ENCODE data around the gene AMELX. TPM values are rescaled to one million over a fixed set of nuclear protein-coding genes. Genes with fewer than 3 reads are reported as not detected.

Gene AMELX
- total RNA-seq, 1 experiment from 2014 or later, result not detected

GRCh38 chrX:11304829-11305228 is 11.6 kb downstream of the AMELX start:
- Histone ChIP-seq H3K4me1 (ENCODE audit: insufficient read depth, low read length, poor library complexity, severe bottlenecking) (no peaks in the 10 kb centered on the region), H3K27me3 (replicated peaks; ENCODE audit: insufficient read depth, low read depth, low read length, poor library complexity) (peaks cover 33% of the 10 kb centered on the region), H3K27ac (ENCODE audit: low read depth, low read length, poor library complexity, severe bottlenecking) (no peak overlapping the region), H3K9me3 (ENCODE audit: low read depth, low read length, poor library complexity, severe bottlenecking) (no peaks in the 10 kb centered on the region), H3K36me3 (ENCODE audit: insufficient read depth, low read length, poor library complexity, severe bottlenecking) (no peaks in the 10 kb centered on the region), H3K4me3 (ENCODE audit: low read depth, low read length, poor library complexity, severe bottlenecking) (no peak overlapping the region)
- no peak for DNase-seq (ENCODE audit: low spot score)
- no TSS peak for BruUV-seq (replicated peaks)
- ChIA-PET POLR2A (ENCODE audit: low non-redundant PET) (no interaction called here), CTCF (no interaction called here)
- intact Hi-C loops (cut with micrococcal nuclease; ENCODE audit: unreplicated experiment), result no loop called here
- no peak for TF ChIP-seq CTCF (conservative IDR thresholded peaks at IDR 0.05; ENCODE audit: low read depth, low read length)
- TF ChIP-seq EZH2 (IDR thresholded peaks at IDR 0.05; ENCODE audit: borderline replicate concordance, low read depth, low read length, poor library complexity, severe bottlenecking), result no peak

DNA sequence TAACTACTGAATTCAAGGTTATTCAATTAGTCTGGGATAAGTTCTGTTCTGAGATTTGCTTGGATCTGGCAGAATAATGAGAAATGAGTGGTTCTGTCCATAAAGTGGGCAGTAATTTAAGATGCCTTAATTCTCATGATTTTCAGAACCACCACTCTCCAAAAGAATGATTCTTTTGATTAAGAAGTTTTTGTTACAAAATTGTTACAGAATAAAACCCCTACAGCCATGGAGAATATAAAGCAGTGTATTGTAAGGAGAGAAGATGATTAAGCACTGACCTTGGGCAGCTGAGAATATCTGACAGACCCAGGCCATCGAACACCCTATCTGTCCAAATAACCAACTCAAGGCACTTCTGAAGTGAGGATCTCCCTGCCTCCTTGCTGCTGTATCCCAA is 12.4 kb downstream of the AMELX start:
- no peaks in the 10 kb centered on the region for H3K4me1 ChIP-seq (ENCODE audit: insufficient read depth, low read length, poor library complexity, severe bottlenecking)
- no peak for TF ChIP-seq CTCF (conservative IDR thresholded peaks at IDR 0.05; ENCODE audit: low read depth, low read length)
- no peak for TF ChIP-seq EZH2 (IDR thresholded peaks at IDR 0.05; ENCODE audit: borderline replicate concordance, low read depth, low read length, poor library complexity, severe bottlenecking)
- intact Hi-C loops (cut with micrococcal nuclease; ENCODE audit: unreplicated experiment), result no loop called here
- BruUV-seq (replicated peaks), result no TSS peak
- no peaks in the 10 kb centered on the region for H3K36me3 ChIP-seq (ENCODE audit: insufficient read depth, low read length, poor library complexity, severe bottlenecking)
- H3K9me3 ChIP-seq (ENCODE audit: low read depth, low read length, poor library complexity, severe bottlenecking), result no peaks in the 10 kb centered on the region
- no peak for DNase-seq (ENCODE audit: low spot score)
- H3K27ac ChIP-seq (ENCODE audit: low read depth, low read length, poor library complexity, severe bottlenecking), result no peak overlapping the region
- no peak overlapping the region for H3K4me3 ChIP-seq (ENCODE audit: low read depth, low read length, poor library complexity, severe bottlenecking)
- peaks cover 36% of the 10 kb centered on the region for H3K27me3 ChIP-seq (replicated peaks; ENCODE audit: insufficient read depth, low read depth, low read length, poor library complexity)
- CTCF ChIA-PET, result no interaction called here
- POLR2A ChIA-PET (ENCODE audit: low non-redundant PET), result no interaction called here

DNA sequence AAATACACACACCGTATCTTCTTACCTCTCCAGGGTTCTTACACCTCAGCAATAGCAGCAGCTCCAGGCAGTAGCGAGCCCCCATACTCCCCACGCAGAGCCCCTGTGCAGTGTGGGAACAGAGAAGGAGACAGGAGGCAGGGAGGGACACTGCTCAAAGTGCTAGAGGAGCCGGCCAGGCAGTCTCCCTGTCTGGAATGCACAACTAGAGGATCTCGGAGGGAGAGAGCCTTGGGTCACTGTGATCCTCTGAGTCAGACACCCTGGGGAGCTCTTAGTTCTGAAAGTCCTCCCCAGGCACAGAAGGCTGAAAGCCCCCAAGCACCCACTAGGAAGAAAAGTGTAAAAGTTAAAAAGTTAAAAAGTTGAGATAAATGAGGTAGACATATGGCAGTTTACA is 16.0 kb downstream of the AMELX start:
- intact Hi-C loops (cut with micrococcal nuclease; ENCODE audit: unreplicated experiment), result no loop called here
- Histone ChIP-seq H3K36me3 (ENCODE audit: insufficient read depth, low read length, poor library complexity, severe bottlenecking) (no peaks in the 10 kb centered on the region), H3K4me3 (ENCODE audit: low read depth, low read length, poor library complexity, severe bottlenecking) (no peak overlapping the region), H3K9me3 (ENCODE audit: low read depth, low read length, poor library complexity, severe bottlenecking) (no peaks in the 10 kb centered on the region), H3K4me1 (ENCODE audit: insufficient read depth, low read length, poor library complexity, severe bottlenecking) (no peaks in the 10 kb centered on the region), H3K27ac (ENCODE audit: low read depth, low read length, poor library complexity, severe bottlenecking) (no peak overlapping the region), H3K27me3 (replicated peaks; ENCODE audit: insufficient read depth, low read depth, low read length, poor library complexity) (peaks cover 34% of the 10 kb centered on the region)
- POLR2A ChIA-PET (ENCODE audit: low non-redundant PET), result no interaction called here
- TF ChIP-seq EZH2 (IDR thresholded peaks at IDR 0.05; ENCODE audit: borderline replicate concordance, low read depth, low read length, poor library complexity, severe bottlenecking) (no peak), CTCF (conservative IDR thresholded peaks at IDR 0.05; ENCODE audit: low read depth, low read length) (no peak)
- CTCF ChIA-PET, result no interaction called here
- BruUV-seq (replicated peaks), result no TSS peak
- no peak for DNase-seq (ENCODE audit: low spot score)

Measured in A673 (cell line).